Thoracic aorta (tissue), 2 donors: Measurements from ENCODE around the gene PPP4C. TPM values are rescaled to one million over a fixed set of nuclear protein-coding genes. Genes with fewer than 3 reads are reported as not detected.

Experiments
- ATAC-seq: fragments of 150-250 bp; one replicate; pipeline ENCODE4 v1.8.0; 2017; ENCODE audit warnings: low read depth; ENCODE audit not compliant: insufficient number of reproducible peaks, low FRiP score
- DNase-seq: peaks from one replicate; pipeline ENCODE4 v3.0.0-alpha.2; 2020; ENCODE audit warnings: low spot score
- H3K27ac ChIP-seq, 2 donors: fragments of 200-600 bp; sonication (generic); 1 replicate in 1 of 2; 2 replicates in 1 of 2; pipeline ENCODE4 v1.5.1; 2016; ENCODE audit warnings: mild to moderate bottlenecking in 2 of 2, moderate library complexity in 2 of 2
- H3K27me3 ChIP-seq: fragments of 200-600 bp; sonication (generic); replicated peaks from 2 replicates; pipeline ENCODE4 v1.6.0; 2016; ENCODE audit warnings: mild to moderate bottlenecking; ENCODE audit not compliant: insufficient read depth
- H3K36me3 ChIP-seq: fragments of 200-600 bp; sonication (generic); one replicate; pipeline ENCODE4 v1.5.1; 2016
- H3K4me1 ChIP-seq, 2 donors: fragments of 200-600 bp; sonication (generic); 1 replicate in 1 of 2; 2 replicates in 1 of 2; pipeline versions ENCODE4 v1.5.1 to v1.6.0; 2016; ENCODE audit warnings: low read depth in 2 of 2, mild to moderate bottlenecking in 1 of 2; ENCODE audit not compliant: control insufficient read depth in 1 of 2
- H3K4me3 ChIP-seq: fragments of 200-600 bp; sonication (generic); 2 replicates; pipeline ENCODE4 v1.5.1; 2016; ENCODE audit warnings: mild to moderate bottlenecking
- H3K9me3 ChIP-seq: fragments of 200-600 bp; sonication (generic); 2 replicates; pipeline ENCODE4 v1.5.1; 2016
- CTCF ChIP-seq: fragments of 200-600 bp; sonication (generic); IDR thresholded peaks from one replicate; pipeline ENCODE4 v1.5.1; 2019; ENCODE audit warnings: antibody characterized with exemption
- total RNA-seq, 2 donors: library from RNA; depleted of rRNA; stranded (reverse); fragments of >200 nt; gene quantifications; one replicate each; pipeline versions ENCODE4 v1.1.0 to v1.2.3, GENCODE V29; 2016

Gene PPP4C
- total RNA-seq, 2 donors from 2014 or later, result 37.7 to 54.2 TPM

DNA sequence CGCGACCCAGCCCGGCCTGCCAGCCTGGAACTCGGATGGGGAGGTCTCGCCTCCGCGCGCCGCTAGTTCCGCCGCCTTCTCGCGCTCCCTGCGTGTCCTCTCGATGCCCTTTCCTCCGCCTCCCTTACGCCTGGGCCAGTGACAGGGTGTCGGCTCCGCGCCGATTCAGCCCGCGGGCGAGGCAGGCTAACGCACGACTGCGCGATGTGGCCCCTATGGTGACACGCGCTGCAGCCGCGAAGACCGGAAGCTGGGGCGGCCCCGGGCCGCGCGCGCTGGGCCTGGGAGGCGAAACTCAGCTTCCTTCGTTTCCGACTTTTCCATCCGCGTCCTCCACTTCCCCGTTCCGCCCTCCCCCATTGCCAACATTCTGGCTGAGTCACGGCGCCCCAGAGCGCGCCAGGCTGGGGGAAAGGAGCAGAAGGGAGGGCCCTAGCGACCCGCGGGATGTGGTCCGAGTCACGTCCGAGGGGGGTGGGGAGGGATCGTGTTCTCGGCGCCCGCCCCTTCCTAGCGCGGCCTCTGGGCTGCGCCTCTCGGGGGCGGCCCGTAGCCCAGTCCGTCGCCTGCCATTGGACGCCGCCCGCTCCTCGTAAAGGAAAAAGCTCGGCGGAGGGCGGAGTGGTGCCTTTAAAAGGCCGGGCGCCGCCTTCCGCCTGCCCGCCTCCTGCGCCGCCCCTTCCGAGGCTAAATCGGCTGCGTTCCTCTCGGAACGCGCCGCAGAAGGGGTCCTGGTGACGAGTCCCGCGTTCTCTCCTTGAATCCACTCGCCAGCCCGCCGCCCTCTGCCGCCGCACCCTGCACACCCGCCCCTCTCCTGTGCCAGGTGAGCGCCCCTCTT, 10.5 kb upstream of the PPP4C start, which contains the start of gene ALDOA:
ALDOA (plus strand) TSS at position 659 of the 841 bp plus-strand sequence. CDS start 1,138 bp downstream, outside the sequence.
- TF ChIP-seq CTCF, result no peak
- DNase-seq (peak; percentile 94), ATAC-seq (peak; percentile 78)
- Histone ChIP-seq H3K9me3 (no peaks in the 10 kb centered on the region), H3K27ac (peak within 1 kb of the TSS; percentile 98 to 100), H3K4me3 (peak within 1 kb of the TSS; percentile 81), H3K36me3 (peaks cover 34% of the 10 kb centered on the region), H3K27me3 (no peaks in the 10 kb centered on the region), H3K4me1 (peaks cover 31 to 56% of the 10 kb centered on the region in 2 donors)

DNA sequence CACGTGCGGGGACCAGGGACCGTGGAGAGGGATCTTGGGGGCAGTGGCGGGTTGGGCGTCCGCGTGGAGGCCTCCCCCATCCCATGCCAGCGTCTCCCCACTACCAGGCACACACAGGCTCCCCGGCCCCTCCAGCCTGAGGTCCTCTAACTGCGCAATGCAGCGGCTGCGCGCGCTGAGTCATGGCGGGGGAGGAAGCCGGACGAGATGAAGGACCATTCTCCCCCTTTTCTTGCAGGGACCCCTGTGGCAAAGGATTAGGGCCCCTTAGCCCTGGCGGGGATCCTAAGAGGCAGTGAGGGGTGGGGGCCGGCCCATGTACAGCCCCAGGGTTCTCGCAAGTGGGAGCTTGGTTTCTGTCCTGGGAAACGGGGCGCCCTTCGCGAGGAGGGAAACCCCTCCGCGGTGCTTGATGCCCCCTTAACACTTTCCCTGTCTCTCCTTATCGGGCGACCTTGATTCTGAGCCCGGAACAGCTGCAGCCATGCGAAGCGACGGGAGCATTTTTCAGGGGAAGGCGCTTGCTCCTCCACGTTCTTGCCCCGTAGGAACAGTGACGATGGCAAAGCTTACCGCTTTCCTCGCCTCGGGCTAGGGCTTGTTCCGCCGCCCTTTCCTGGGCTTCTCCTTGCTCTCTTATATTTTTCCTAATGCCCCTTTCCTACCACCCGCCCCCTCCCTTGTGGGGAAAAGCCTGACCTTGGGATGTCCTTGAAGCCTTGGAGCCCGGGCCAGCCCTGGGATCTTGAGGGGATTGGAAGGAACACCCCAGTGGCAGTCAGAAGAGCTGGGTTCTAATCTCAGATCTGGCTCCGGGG, 9.6 kb upstream of the PPP4C start:
- Histone ChIP-seq H3K4me3 (peak overlapping the region; percentile 81), H3K27ac (peak overlapping the region; percentile 98 to 100), H3K27me3 (no peaks in the 10 kb centered on the region), H3K36me3 (peaks cover 42% of the 10 kb centered on the region), H3K9me3 (no peaks in the 10 kb centered on the region), H3K4me1 (peaks cover 31 to 59% of the 10 kb centered on the region in 2 donors)
- DNase-seq (no peak), ATAC-seq (peak; percentile 8)
- TF ChIP-seq CTCF, result no peak

- H3K4me3 ChIP-seq, result peak overlapping the region; percentile 81
- no peaks in the 10 kb centered on the region for H3K27me3 ChIP-seq
- peaks cover 48% of the 10 kb centered on the region for H3K36me3 ChIP-seq
- DNase-seq (no peak), ATAC-seq (no peak)
- no peaks in the 10 kb centered on the region for H3K9me3 ChIP-seq
- H3K4me1 ChIP-seq, result peaks cover 31 to 59% of the 10 kb centered on the region in 2 donors
- TF ChIP-seq CTCF, result no peak
- peak overlapping the region; percentile 98 to 100 for H3K27ac ChIP-seq
Observed at GRCh38 chr16:30066761-30067583, 8.8 kb upstream of the PPP4C start.

DNA sequence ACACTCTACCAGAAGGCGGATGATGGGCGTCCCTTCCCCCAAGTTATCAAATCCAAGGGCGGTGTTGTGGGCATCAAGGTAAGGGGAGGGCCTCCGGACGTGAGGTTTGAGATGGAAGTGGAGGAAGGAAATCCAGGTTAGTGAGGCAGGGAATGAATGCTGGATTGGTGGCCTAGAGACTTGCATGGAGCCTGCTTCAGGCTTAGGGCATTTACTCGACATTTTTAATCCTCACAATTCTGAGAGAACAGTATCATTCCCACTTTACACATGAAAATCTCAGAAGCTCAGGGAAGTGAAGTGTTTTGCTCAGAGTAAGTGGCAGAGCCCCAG, 8.2 kb upstream of the PPP4C start:
- H3K27me3 ChIP-seq, result no peaks in the 10 kb centered on the region
- peak overlapping the region in 1 of 2 donors; percentile 98 for H3K27ac ChIP-seq
- no peak for TF ChIP-seq CTCF
- H3K4me3 ChIP-seq, result peak overlapping the region; percentile 81
- H3K9me3 ChIP-seq, result no peaks in the 10 kb centered on the region
- ATAC-seq (no peak), DNase-seq (no peak)
- H3K36me3 ChIP-seq, result peaks cover 53% of the 10 kb centered on the region
- peaks cover 31 to 57% of the 10 kb centered on the region in 2 donors for H3K4me1 ChIP-seq
